A549 treated with RU486 at 1 μM for 4 hours (cell line): ENCODE results near the gene UBN1. TPM values are rescaled to one million over a fixed set of nuclear protein-coding genes. Genes with fewer than 3 reads are reported as not detected.

Experiments used
- total RNA-seq: library from RNA; stranded (reverse); fragments of 200-300 nt; extraction: Qiagen RNA extraction; gene quantifications from 5 replicates; pipeline ENCODE4 v1.2.3, GENCODE V29; 2022; ENCODE audit warnings: low read depth

The UBN1 gene
- total RNA-seq = 23.8 to 29.8 TPM (median 27.4 TPM) in 5 replicates

DNA sequence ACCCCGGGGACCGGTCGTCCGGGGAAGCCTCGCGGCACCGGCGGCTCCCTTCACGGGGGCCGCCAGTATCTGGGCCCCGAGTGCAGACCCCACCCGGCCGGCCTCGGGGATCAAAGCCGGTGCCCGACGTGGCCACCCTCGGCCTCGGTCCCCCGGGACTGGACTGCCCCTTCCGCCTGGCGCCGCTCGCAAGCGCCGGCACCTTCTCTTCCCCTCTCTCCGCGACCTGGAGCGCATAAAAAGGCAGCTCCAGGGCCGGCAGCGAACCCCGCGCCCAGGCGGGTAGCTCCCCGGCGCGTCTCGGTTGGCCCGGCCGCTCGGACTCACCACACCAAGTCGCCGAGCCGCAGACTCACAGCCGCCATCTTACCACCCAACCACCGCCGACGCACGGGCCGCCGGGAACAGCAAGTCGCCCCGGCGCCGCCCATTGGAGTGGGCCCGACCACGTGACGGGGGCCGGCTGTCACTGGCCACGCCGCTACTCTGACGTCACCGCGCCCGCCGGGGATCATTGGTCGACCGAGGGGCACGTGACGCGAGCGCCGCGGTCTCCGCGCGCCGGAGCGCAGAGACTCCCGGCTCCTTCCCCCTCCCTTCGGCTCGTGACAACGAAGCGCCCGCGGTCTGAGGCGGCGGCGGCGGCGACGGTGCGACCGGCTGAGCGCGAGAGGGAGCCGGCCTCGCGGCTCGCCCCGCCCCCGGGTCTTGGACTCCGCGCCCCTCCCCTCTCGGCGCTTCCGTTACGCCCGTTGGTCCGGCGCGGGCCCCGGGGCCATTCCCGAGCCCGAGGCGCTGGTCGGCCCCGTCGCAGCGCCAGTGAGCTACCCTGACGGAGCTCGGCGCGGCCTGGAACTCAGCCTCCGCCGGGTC, at the start of gene UBN1, which contains the start of gene GLYR1:
TSS of gene UBN1 (plus strand) at position 581 of the 873 bp plus-strand sequence. CDS start 5,437 bp downstream, outside the sequence.
TSS of gene GLYR1 (minus strand) at position 388 of the 873 bp plus-strand sequence. CDS start at position 365, 23 bp downstream.

GRCh38 chr16:4801962-4802658, 45.2 kb upstream of the UBN1 start, which contains the start of gene ROGDI:
TSS of gene ROGDI (minus strand) at chr16:4802633. CDS start at chr16:4802571, 62 bp downstream.

Other genes starting within 250 kb of the UBN1 start
- 33.7 to 66.3 TPM (median 62.3 TPM) in 5 replicates for gene UBALD1, start 232.6 kb upstream of the UBN1 start, total RNA-seq
- gene MGRN1, start 222.7 kb upstream of the UBN1 start, total RNA-seq = 33.0 to 44.1 TPM (median 38.6 TPM) in 5 replicates
- 16.1 to 25.8 TPM (median 23.2 TPM) in 5 replicates for gene NUDT16L1, start 153.9 kb upstream of the UBN1 start, total RNA-seq
- 22.1 to 26.7 TPM (median 25.3 TPM) in 5 replicates for gene ANKS3, start 113.2 kb upstream of the UBN1 start, total RNA-seq
- 0.91 to 2.0 TPM (median 1.6 TPM) in 5 replicates for gene DNAAF8, start 112.9 kb upstream of the UBN1 start, total RNA-seq
- 6.6 to 10.1 TPM (median 7.9 TPM) in 5 replicates for gene ZNF500, start 80.3 kb upstream of the UBN1 start, total RNA-seq
- gene SEPTIN12, start 59.1 kb upstream of the UBN1 start, total RNA-seq = not detected in 5 replicates
- gene SMIM22, start 52.1 kb upstream of the UBN1 start, total RNA-seq = not detected in 5 replicates
- 10.1 to 16.3 TPM (median 14.8 TPM) in 5 replicates for gene ROGDI, start 44.8 kb upstream of the UBN1 start, total RNA-seq
- 37.5 to 43.5 TPM (median 41.5 TPM) in 5 replicates for gene GLYR1, start 193 bp upstream of the UBN1 start, total RNA-seq
- 1.9 to 2.7 TPM (median 2.4 TPM) in 5 replicates for gene PPL, start 89.7 kb downstream of the UBN1 start, total RNA-seq
- 0.05 to 0.09 TPM (median 0.06 TPM) in 4 of 5 replicates, not detected in the other for gene SEC14L5, start 110.8 kb downstream of the UBN1 start, total RNA-seq
- gene NAGPA, start 186.5 kb downstream of the UBN1 start, total RNA-seq = 13.1 to 20.2 TPM (median 17.0 TPM) in 5 replicates
- gene C16orf89, start 218.5 kb downstream of the UBN1 start, total RNA-seq = not detected in 5 replicates
- 31.9 to 41.2 TPM (median 38.8 TPM) in 5 replicates for gene ALG1, start 224.4 kb downstream of the UBN1 start, total RNA-seq